HFF-Myc (cell line): ENCODE results near the gene PLS3.

Experiments
- DNase-seq: peaks from one replicate; pipeline ENCODE4 v3.0.0-alpha.2; 2011; ENCODE audit warnings: low read depth; ENCODE audit errors: extremely low read depth
- H3K4me3 ChIP-seq: replicated peaks from 2 replicates; pipeline ENCODE4 v1.5.1; 2011; ENCODE audit warnings: low read depth, mild to moderate bottlenecking, control low read depth, low read length
- TF ChIP-seq, protein P1 (sequence below): IDR thresholded peaks from 2 replicates; pipeline ENCODE4 v1.5.1; 2012; ENCODE audit warnings: mild to moderate bottlenecking, low read depth, low read length, control low read depth; ENCODE audit errors: missing control alignments

Gene PLS3

GRCh38 chrX:115549008-115549407, 12.0 kb upstream of the PLS3 start:
- TF ChIP-seq, protein P1, sequence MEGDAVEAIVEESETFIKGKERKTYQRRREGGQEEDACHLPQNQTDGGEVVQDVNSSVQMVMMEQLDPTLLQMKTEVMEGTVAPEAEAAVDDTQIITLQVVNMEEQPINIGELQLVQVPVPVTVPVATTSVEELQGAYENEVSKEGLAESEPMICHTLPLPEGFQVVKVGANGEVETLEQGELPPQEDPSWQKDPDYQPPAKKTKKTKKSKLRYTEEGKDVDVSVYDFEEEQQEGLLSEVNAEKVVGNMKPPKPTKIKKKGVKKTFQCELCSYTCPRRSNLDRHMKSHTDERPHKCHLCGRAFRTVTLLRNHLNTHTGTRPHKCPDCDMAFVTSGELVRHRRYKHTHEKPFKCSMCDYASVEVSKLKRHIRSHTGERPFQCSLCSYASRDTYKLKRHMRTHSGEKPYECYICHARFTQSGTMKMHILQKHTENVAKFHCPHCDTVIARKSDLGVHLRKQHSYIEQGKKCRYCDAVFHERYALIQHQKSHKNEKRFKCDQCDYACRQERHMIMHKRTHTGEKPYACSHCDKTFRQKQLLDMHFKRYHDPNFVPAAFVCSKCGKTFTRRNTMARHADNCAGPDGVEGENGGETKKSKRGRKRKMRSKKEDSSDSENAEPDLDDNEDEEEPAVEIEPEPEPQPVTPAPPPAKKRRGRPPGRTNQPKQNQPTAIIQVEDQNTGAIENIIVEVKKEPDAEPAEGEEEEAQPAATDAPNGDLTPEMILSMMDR, result no peak
- DNase-seq, result no peak
- H3K4me3 ChIP-seq, result no peak overlapping the region

GRCh38 chrX:115553171-115553570, 7.8 kb upstream of the PLS3 start:
- TF ChIP-seq, protein P1, result no peak
- no peak overlapping the region for H3K4me3 ChIP-seq
- no peak for DNase-seq

- no peak for DNase-seq
- H3K4me3 ChIP-seq, result no peak overlapping the region
- TF ChIP-seq, protein P1, result no peak
Measured at GRCh38 chrX:115559672-115560071, 1.3 kb upstream of the PLS3 start.

DNA sequence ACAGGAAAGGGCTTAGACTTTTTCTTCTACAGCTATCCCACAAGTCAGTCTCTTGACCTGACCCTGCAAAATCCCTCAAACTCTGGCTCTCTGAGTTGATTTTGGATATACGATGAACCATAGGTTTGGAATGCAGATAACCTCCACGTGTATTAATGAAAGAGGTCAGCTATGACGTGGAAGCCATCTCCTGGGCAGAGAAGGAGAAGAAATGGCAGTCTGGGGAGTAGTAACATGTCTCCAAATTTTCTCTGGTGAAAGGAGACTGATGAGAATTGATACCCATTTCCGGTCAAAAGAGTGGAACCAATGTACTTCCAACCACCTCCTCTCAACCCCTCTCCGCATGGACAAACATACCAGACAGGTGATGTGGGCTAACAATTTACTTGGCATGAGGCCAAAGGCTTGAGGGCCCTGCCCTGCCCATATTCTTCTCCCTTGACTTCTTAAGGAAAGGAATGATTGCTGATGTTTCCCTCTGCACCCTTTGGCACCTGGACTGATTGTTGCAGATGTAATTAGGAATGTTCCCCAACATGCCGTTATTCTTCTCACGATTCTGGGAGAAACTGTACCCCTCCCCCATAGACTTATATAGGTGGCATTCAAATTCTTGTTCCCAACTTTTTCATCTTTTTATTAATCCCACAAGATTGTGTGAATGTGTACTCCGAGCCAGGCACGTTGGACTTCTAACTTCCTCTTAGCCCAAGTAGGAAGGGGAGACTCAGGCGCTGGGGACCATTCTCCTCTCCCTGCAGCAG, 580 bp upstream of the PLS3 start:
- TF ChIP-seq, protein P1, result no peak
- peak overlapping the region; percentile 69 for H3K4me3 ChIP-seq
- DNase-seq, result no peak

GRCh38 chrX:115561605-115562479, 868 bp downstream of the PLS3 start:
- TF ChIP-seq, protein P1, result no peak
- peak overlapping the region; percentile 69 for H3K4me3 ChIP-seq
- DNase-seq, result no peak

- no peak for DNase-seq
- TF ChIP-seq, protein P1, result no peak
- H3K4me3 ChIP-seq, result peak overlapping the region; percentile 69
Measured at GRCh38 chrX:115562480-115562847, 1.5 kb downstream of the PLS3 start.
